Astrocyte (in vitro differentiated cells and primary cell): ENCODE results near the gene GLA. TPM values are rescaled to one million over a fixed set of nuclear protein-coding genes. Genes with fewer than 3 reads are reported as not detected.

ENCODE experiments used
- DNase-seq: peaks from one replicate; pipeline ENCODE4 v3.0.0-alpha.2; 2010; ENCODE audit warnings: low read depth
- FAIRE-seq: peaks from 2 replicates; lab custom pipeline; 2011; peaks lifted over from hg19 to GRCh38; lab: Jason Lieb, UNC
- H2AFZ ChIP-seq: 2 replicates; pipeline ENCODE4 v1.6.0; 2012; ENCODE audit warnings: low read depth, low read length, inconsistent platforms
- H3K27ac ChIP-seq: 2 replicates; pipeline ENCODE4 v1.5.1; 2011; ENCODE audit warnings: low read depth, low read length, inconsistent platforms
- H3K27me3 ChIP-seq: 2 replicates; pipeline ENCODE4 v1.6.0; 2011; ENCODE audit warnings: low read length, inconsistent platforms; ENCODE audit not compliant: insufficient read depth
- H3K36me3 ChIP-seq: 2 replicates; pipeline ENCODE4 v1.5.1; 2011; ENCODE audit warnings: low read length, inconsistent platforms; ENCODE audit not compliant: insufficient read depth
- H3K4me1 ChIP-seq: 2 replicates; pipeline ENCODE4 v1.5.1; 2011; ENCODE audit warnings: low read length, inconsistent platforms; ENCODE audit not compliant: insufficient read depth
- H3K4me2 ChIP-seq: 2 replicates; pipeline ENCODE4 v1.6.0; 2012; ENCODE audit warnings: low read length, inconsistent platforms
- H3K4me3 ChIP-seq: 2 replicates; pipeline ENCODE4 v1.5.1; 2011; ENCODE audit warnings: low read depth, mild to moderate bottlenecking, low read length, inconsistent platforms; ENCODE audit not compliant: insufficient read depth
- H3K79me2 ChIP-seq: 2 replicates; pipeline ENCODE4 v1.6.0; 2012; ENCODE audit warnings: mild to moderate bottlenecking, low read length, inconsistent platforms; ENCODE audit not compliant: insufficient read depth
- H3K9ac ChIP-seq: 2 replicates; pipeline ENCODE4 v1.6.0; 2012; ENCODE audit warnings: mild to moderate bottlenecking, low read length, inconsistent platforms
- H3K9me3 ChIP-seq: 2 replicates; pipeline ENCODE4 v1.5.1; 2012; ENCODE audit warnings: low read depth, mild to moderate bottlenecking, low read length, inconsistent platforms; ENCODE audit not compliant: insufficient read depth
- H4K20me1 ChIP-seq: 2 replicates; pipeline ENCODE4 v1.6.0; 2012; ENCODE audit warnings: low read length, inconsistent platforms; ENCODE audit not compliant: insufficient read depth
- H3K27ac Mint-ChIP-seq: one replicate; pipeline ENCODE4 v1.8.0; 2021; ENCODE audit warnings: mild to moderate bottlenecking, mixed read lengths; ENCODE audit not compliant: unreplicated experiment
- H3K27me3 Mint-ChIP-seq: one replicate; pipeline ENCODE4 v1.8.0; 2021; ENCODE audit warnings: low read depth, mixed read lengths; ENCODE audit not compliant: unreplicated experiment
- H3K36me3 Mint-ChIP-seq: one replicate; pipeline ENCODE4 v1.8.0; 2021; ENCODE audit warnings: low read depth, mixed read lengths; ENCODE audit not compliant: unreplicated experiment
- H3K4me1 Mint-ChIP-seq: one replicate; pipeline ENCODE4 v1.8.0; 2021; ENCODE audit warnings: low read depth, mixed read lengths; ENCODE audit not compliant: unreplicated experiment
- H3K4me3 Mint-ChIP-seq: one replicate; pipeline ENCODE4 v1.8.0; 2021; ENCODE audit warnings: mild to moderate bottlenecking, moderate library complexity, mixed read lengths; ENCODE audit not compliant: unreplicated experiment
- H3K9me3 Mint-ChIP-seq: one replicate; pipeline ENCODE4 v1.8.0; 2021; ENCODE audit warnings: mild to moderate bottlenecking, mixed read lengths; ENCODE audit not compliant: unreplicated experiment
- EZH2 ChIP-seq: IDR thresholded peaks from 2 replicates; pipeline ENCODE4 v1.6.1; 2012; ENCODE audit warnings: mild to moderate bottlenecking, low read length, inconsistent platforms; ENCODE audit not compliant: insufficient read depth
- total RNA-seq: library from RNA; stranded (reverse); gene quantifications from 2 replicates; pipeline ENCODE4 v1.2.1, GENCODE V29; 2021
- TF ChIP-seq, protein P1 (sequence below): IDR thresholded peaks from 2 replicates; pipeline ENCODE4 v1.5.1; 2011; ENCODE audit warnings: low read depth, mild to moderate bottlenecking, inconsistent platforms, low read length, moderate library complexity; ENCODE audit not compliant: insufficient read depth

The GLA gene
- total RNA-seq, 1 donor from 2014 or later: 51.9 TPM

DNA sequence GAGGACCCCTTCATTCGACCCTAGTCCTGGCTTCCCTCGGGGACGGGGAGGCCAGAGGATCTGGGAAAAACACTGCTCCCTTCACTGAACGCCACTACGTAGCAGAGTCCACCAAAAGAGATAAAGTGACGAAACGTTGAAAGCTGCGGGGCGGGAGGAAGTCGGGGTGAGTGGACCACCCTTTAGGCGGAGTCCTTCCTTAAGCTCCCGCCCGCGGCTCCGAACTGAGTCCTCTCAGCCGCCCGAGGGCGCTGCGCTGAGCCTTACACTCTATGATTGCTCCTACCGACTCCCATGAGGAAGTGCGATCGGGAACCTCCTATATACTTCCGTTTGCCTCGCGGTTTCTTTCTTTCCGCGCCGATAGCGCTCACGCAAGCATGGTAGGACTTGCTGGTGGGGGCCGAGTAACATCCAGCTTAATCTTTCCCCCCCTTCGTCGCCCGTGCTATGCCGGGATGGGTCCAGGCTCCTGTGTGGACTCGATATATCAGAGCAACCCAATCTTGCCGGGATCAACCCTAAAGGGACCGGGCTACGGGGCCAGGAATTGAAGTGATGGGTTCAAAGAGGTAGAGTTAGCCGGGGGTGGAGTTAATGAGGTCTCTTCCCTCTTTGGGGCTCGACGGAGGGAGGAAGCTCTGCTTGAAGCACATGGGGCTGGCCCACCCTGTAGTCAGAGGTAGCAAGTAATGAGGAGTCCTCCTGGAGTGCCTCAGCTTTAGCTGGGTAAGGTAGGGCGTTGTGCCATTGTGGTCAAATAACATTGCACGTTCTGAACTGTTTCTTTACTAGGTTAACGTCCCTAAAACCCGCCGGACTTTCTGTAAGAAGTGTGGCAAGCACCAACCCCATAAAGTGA lies 16.8 kb downstream of the GLA start, which contains the start of gene RPL36A:
Gene RPL36A (plus strand): TSS at position 348 of the 862 bp plus-strand sequence. CDS start 33 bp downstream, at position 381.
- H3K36me3 Mint-ChIP-seq: peaks cover 3% of the 10 kb centered on the region
- H3K4me1 Mint-ChIP-seq: peaks cover 4% of the 10 kb centered on the region
- peaks cover 2% of the 10 kb centered on the region for H3K27me3 Mint-ChIP-seq
- no peak for TF ChIP-seq EZH2
- TF ChIP-seq, protein P1, sequence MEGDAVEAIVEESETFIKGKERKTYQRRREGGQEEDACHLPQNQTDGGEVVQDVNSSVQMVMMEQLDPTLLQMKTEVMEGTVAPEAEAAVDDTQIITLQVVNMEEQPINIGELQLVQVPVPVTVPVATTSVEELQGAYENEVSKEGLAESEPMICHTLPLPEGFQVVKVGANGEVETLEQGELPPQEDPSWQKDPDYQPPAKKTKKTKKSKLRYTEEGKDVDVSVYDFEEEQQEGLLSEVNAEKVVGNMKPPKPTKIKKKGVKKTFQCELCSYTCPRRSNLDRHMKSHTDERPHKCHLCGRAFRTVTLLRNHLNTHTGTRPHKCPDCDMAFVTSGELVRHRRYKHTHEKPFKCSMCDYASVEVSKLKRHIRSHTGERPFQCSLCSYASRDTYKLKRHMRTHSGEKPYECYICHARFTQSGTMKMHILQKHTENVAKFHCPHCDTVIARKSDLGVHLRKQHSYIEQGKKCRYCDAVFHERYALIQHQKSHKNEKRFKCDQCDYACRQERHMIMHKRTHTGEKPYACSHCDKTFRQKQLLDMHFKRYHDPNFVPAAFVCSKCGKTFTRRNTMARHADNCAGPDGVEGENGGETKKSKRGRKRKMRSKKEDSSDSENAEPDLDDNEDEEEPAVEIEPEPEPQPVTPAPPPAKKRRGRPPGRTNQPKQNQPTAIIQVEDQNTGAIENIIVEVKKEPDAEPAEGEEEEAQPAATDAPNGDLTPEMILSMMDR: peak; percentile 56
- DNase-seq (peak; percentile 81), FAIRE-seq (no peak)
- H4K20me1 ChIP-seq: peaks cover 23% of the 10 kb centered on the region
- H3K4me2 ChIP-seq: peak within 1 kb of the TSS; percentile 98
- H3K9me3 ChIP-seq: no peaks in the 10 kb centered on the region
- peak within 1 kb of the TSS; percentile 93 for H3K27ac Mint-ChIP-seq
- H3K4me3 Mint-ChIP-seq: peak within 1 kb of the TSS; percentile 96
- H3K9ac ChIP-seq: peak within 1 kb of the TSS; percentile 92
- no peaks in the 10 kb centered on the region for H3K27me3 ChIP-seq
- peak within 1 kb of the TSS; percentile 77 for H3K4me3 ChIP-seq
- peaks cover 26% of the 10 kb centered on the region for H3K79me2 ChIP-seq
- peak within 1 kb of the TSS; percentile 93 for H2AFZ ChIP-seq
- H3K36me3 ChIP-seq: peaks cover 15% of the 10 kb centered on the region
- peaks cover 8% of the 10 kb centered on the region for H3K4me1 ChIP-seq
- peak within 1 kb of the TSS; percentile 68 for H3K27ac ChIP-seq
- no peaks in the 10 kb centered on the region for H3K9me3 Mint-ChIP-seq

DNA sequence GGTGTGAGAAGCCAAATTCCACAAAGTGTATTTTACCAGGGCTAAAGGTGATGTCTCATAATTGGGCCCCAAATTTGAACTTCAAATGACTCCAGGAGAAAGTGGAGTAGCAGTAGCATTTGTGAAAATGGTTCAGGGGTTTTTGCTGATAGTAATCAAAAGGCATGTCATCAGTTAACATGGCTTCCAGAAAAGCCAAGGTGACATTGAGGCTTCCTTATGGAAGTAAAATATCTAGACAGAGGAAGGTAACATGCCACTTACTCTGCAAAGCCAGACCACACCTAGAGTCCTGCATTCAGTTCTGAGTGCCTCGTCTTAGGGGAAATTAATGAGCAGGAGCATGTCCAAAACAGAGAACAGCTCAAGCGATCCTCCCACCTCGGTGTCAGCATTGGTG lies 19.1 kb downstream of the GLA start:
- no peaks in the 10 kb centered on the region for H3K9me3 Mint-ChIP-seq
- Histone ChIP-seq H3K4me1 (peaks cover 8% of the 10 kb centered on the region), H3K4me2 (no peak overlapping the region), H3K36me3 (peaks cover 12% of the 10 kb centered on the region), H2AFZ (no peak overlapping the region), H4K20me1 (peaks cover 15% of the 10 kb centered on the region), H3K9ac (no peak overlapping the region), H3K4me3 (no peak overlapping the region), H3K9me3 (no peaks in the 10 kb centered on the region), H3K27me3 (no peaks in the 10 kb centered on the region), H3K79me2 (peaks cover 26% of the 10 kb centered on the region), H3K27ac (no peak overlapping the region)
- H3K27ac Mint-ChIP-seq: no peak overlapping the region
- H3K4me1 Mint-ChIP-seq: peaks cover 2% of the 10 kb centered on the region
- TF ChIP-seq EZH2: no peak
- TF ChIP-seq, protein P1: no peak
- H3K27me3 Mint-ChIP-seq: peaks cover 2% of the 10 kb centered on the region
- H3K4me3 Mint-ChIP-seq: no peak overlapping the region
- FAIRE-seq (no peak), DNase-seq (no peak)
- peaks cover 3% of the 10 kb centered on the region for H3K36me3 Mint-ChIP-seq

DNA sequence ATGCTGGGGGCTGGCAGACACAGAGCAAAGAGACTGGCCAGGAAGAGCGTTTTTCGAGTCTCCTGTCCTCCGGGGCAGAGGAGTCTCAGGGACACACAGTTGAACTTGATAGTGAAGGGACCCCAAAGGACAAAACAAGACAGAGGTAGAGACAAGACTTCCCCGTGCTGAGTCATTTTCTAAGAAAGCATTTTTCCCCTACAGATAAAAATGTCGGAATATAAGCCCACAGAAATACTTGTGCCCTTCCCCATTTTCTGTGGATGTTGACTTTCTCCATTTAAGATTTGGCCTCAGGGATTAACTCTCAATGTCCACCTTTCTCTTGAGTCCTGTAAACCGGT lies 21.2 kb downstream of the GLA start:
- DNase-seq: no peak
- no peak for FAIRE-seq
- H3K36me3 Mint-ChIP-seq: no peaks in the 10 kb centered on the region
- TF ChIP-seq, protein P1: no peak
- no peak for TF ChIP-seq EZH2
- H3K79me2 ChIP-seq: peaks cover 7% of the 10 kb centered on the region
- H3K9ac ChIP-seq: no peak overlapping the region
- H3K4me2 ChIP-seq: no peak overlapping the region
- H3K36me3 ChIP-seq: peaks cover under 1% of the 10 kb centered on the region
- no peaks in the 10 kb centered on the region for H3K9me3 Mint-ChIP-seq
- H3K4me1 ChIP-seq: no peaks in the 10 kb centered on the region
- H3K4me1 Mint-ChIP-seq: no peaks in the 10 kb centered on the region
- no peaks in the 10 kb centered on the region for H4K20me1 ChIP-seq
- no peak overlapping the region for H3K4me3 ChIP-seq
- no peaks in the 10 kb centered on the region for H3K27me3 ChIP-seq
- no peak overlapping the region for H3K4me3 Mint-ChIP-seq
- H2AFZ ChIP-seq: no peak overlapping the region
- no peak overlapping the region for H3K27ac Mint-ChIP-seq
- peaks cover 2% of the 10 kb centered on the region for H3K27me3 Mint-ChIP-seq
- no peak overlapping the region for H3K27ac ChIP-seq
- no peaks in the 10 kb centered on the region for H3K9me3 ChIP-seq
